DMS153 (cell line): Measurements from ENCODE around the gene TP73.

Experiments
- DNase-seq: peaks from one replicate; lab custom pipeline; 2025; lab: John Stamatoyannopoulos, UW

TP73 gene

GRCh38 chr1:3653286-3653618 is 936 bp downstream of the TP73 start:
- DNase-seq: no peak

GRCh38 chr1:3654549-3655281 is 2.4 kb downstream of the TP73 start:
- DNase-seq: no peak

GRCh38 chr1:3656450-3657095 is 4.3 kb downstream of the TP73 start:
- no peak for DNase-seq

DNA sequence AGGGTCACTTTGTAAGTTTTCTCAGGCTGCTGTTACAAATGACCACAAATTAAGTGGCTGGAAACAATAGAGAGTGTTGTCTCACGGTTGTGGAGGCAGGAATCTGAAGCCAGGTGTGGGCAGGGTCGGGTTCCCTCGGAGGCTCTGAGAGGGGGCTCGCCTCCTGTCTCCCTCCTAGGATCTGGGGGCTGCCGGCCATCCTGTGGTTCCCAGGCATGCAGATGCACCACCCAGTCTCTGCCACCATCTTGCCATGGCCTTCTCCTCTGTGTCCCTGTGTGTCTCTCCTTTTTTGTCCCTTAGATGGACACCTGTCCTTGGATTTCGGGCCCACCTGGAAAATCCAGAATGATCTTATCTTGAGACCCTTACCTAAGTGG is 4.8 kb downstream of the TP73 start:
- DNase-seq: no peak

- no peak for DNase-seq
Measured at GRCh38 chr1:3657578-3658230, 5.4 kb downstream of the TP73 start.

GRCh38 chr1:3658231-3658615 is 5.9 kb downstream of the TP73 start:
- DNase-seq: no peak

- DNase-seq: no peak
Measured at GRCh38 chr1:3659093-3659492, 6.8 kb downstream of the TP73 start.

DNA sequence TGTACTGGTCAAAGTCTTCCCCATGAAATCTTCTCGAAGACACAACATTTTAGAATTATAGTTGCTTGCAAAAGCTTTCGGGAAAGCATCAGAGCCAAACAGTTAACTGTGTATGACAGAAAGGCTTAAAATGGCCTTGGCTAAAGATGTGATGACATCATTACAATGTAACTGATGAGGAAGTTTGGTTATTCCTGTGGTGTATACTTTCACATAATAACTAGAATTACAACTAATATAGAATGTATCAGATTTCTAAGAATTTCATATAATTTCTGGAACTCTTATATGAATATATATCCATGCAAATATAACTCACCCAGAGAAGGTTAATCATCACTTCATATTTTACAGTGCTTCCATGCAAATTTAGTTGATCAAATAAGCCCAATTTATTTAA is 8.4 kb downstream of the TP73 start:
- DNase-seq: no peak

DNA sequence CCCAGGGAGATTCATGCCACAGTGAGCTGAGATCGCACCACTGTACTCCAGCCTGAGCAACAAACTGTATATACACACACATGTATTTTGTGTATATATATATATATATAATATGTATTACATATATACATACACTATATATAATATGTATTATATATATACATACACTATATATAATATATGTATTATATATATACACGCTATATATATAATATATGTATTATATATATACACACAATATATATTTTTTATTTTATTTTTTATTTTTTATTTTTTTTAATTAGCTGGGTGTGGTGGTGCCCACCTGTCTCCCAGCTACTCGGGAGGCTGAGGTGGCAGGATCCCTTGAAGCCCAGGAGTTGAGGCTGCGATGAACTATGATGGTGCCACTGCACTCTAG is 9.3 kb downstream of the TP73 start:
- DNase-seq: no peak

DNA sequence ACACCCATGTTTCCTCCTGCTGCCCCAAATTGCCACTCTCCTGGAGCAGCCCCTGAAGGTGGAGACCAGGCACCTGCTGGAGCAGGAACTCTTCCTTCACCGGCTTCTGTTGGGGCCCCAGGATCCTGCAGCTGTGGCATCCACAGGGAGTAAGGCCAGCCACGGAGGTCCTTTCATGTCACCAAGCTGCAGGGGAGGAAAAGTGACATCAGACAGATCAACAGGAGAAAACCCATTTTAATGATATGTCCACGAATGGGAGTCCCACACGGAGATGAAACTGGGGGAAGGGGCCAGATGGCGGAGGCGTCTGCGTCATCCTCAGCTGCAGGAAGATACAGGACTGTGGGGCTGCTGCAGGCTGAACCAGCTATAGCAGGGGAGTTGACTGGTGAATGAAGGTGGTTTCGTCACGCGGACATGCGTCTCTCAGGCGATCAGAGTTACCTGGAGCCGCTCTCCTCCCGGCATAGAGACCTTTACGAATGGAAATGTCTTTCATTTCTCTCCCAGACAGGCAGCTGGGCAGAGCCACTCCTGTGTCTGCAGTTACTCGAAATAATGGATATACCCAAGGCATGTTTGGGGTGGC is 9.9 kb downstream of the TP73 start:
- DNase-seq: no peak

DNA sequence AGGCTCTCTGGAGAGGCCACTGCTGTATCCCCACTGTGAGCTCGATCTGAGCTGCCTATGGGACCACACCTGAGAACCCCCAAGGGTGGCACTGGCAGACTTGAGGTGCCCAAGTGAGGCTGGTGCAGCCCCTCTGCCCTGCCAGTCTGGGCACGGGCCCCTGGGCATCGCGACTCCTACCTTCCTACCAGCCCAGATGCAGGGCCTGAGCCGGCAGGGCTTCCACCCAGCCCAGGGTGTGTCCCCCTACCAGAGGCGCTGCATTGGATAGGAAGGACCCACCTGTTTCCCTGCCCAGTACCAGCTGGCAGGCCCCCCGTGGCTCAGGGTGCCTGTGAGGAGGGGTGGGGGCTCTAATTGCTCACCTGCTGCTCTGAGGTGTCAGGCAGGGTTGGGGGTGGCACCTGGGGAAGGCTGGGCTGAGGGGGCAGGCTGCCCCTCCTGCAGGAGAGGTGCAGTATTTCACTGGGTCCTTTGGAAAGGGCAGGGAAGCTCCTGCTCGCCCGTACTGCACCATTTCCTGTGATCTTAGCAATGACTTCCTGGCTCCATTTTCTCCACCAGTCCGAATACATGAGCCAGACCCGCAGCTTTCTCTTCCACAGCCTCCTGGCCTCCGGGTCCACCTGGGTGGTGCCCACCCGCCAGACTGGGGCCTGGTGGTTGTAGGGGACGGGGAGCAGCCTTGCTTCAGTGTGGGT is 11.8 kb downstream of the TP73 start:
- DNase-seq: no peak

- DNase-seq: no peak
Measured at GRCh38 chr1:3664700-3665375, 12.5 kb downstream of the TP73 start.

- DNase-seq: no peak
Measured at GRCh38 chr1:3668148-3668547, 15.8 kb downstream of the TP73 start.

GRCh38 chr1:3668585-3669300 is 16.4 kb downstream of the TP73 start:
- DNase-seq: peak; percentile 92

DNA sequence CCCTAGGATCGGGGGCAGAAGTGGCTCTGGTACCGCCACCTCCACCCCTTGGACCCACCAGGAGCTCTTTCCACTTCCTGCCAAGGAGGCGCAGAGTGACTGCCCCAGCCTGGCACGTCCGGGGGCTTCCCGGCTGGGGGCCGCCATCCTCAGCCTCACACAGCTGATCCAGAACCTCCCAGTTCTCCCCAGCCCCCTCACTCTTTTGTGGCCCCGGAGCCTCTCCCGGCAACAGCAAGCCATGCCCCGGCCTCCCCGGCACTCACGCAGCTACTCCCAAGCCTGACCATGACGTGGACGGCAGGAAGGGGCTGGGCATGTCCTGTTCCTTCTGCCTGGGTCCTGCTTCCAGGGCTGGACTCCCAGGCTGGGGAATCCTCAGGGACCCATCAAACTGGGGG is 17.1 kb downstream of the TP73 start:
- DNase-seq: no peak

DNA sequence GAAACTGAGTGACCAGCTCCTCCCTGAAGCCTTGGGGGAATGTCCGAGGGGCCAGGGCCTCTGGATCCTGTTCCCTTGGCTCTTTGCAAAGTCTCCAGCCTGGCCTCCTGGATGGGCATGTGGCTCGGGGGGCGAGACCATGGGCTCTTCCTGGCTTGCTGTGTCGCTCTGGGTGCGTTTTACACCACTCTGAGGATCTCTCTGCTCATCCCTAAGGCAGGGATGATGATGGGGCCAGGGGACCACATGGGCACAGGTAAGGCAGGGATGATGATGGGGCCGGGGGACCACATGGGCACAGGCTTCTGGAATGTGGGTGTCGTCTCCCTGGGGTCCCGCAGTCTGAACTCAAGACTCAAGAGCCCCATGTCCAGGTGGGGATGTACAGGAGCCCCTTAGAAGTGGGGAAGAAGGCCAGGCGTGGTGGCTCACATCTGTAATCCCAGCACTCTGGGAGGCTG is 17.7 kb downstream of the TP73 start:
- DNase-seq: no peak

- DNase-seq: no peak
Measured at GRCh38 chr1:3670823-3671265, 18.5 kb downstream of the TP73 start.

DNA sequence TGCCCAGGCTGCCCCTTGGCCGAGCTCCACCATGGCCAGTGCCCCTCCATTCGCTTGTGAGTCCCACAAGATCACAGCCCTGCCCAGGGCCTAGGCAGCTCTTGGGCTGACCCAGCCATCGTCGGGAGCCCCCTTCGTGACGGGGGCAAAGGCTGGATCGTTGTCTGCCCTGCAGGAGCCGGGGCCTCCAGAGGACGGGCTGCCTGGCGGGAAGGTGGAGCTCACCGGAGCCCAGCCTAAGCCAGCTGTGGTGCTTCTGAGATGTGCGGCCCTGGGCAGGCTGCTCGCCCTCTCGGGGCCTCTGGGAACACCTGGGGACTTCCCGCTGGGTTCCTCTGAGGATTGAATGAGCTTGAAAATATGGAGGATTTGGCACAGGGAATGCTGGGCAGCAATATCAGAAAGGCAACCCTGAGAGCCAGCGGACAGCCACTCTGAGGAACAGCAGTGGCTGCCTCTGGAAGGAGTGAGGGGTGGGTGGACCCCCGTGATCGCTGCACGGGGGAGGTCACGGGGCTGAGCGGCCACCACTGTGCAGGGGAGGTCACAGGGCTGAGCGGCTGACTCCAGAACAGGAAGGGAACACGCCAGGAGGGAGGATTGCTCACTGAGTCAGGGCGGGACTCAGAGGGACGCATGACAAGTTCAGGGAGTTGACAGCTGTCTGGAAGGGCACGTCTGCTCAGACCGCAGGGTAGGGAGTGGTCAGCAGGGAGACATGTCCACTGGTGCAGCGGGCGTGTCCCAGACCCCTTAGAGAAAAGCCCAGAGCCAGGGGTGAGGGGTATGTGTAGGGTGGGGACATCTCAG is 19.3 kb downstream of the TP73 start:
- no peak for DNase-seq

DNA sequence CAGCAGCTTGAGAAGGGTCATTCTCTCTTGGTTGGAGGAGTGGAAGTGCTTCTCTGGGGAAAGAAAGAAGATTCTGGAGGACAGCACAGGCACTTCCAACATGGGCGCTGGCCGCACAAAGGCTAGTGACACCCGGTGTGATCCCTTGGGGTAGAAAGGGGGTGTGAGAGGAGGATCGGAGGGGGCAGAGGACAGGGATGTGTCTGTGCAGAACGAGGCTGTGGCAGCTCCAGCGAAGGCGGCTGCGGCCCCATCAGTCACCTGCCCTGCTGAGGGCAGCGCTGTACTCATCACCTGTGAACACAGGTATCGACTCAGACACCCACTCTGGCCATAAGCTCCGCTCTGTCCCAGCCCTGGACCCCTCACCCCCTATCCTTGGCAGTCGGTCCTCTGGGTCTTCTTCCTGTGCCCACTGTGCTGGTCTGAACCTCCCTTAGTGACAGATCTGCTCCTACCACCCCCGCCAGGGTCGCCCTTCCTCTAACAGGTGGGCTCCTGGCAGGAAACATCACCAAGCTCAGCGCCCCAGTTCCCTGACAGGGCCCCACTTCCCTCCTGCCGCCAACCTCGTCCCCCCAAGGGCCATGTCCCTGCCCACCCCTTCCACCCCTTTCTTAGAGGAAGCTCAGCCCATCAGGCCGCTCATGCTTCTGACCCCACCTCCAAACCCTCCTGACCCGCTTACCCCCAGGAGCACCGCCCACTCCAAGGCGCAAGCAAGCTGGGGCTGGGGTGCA is 20.1 kb downstream of the TP73 start:
- DNase-seq: no peak

DNA sequence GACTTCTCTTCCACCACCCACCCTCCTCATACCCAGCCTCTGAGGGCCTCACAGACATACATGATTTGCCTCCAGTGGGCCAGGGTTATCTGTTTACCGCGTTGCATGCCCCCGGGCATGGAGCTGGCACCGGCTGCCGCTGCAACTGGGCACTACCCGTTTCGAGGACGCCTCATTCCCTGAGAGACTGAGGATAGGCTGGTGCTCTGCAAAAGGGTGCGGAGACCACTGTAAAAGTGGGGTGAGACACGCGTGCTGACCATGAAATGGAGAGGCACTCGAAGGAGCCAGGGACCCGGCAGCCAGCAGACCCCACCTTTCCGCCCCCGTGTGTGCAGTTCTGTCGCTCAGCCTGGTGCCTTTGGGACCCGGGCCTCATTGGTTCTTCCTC is 20.6 kb downstream of the TP73 start:
- DNase-seq: no peak
